Muscle layer of duodenum (tissue), 2 donors: ENCODE data around the gene NUDC.
"Not testable (repeated sequence)": the region's sequence is repeated elsewhere in the genome, so short reads cannot be mapped to it uniquely, and the experiment has no call there.

ENCODE experiments used
- H3K27ac ChIP-seq: one replicate; pipeline ENCODE4 v1.7.0; 2013; ENCODE audit warnings: mild to moderate bottlenecking, low read length
- H3K27me3 ChIP-seq: one replicate; pipeline ENCODE4 v1.7.0; 2013; ENCODE audit warnings: low read depth, mild to moderate bottlenecking, control low read depth, low read length
- H3K36me3 ChIP-seq, 2 donors: one replicate each; pipeline ENCODE4 v1.7.0; 2013; ENCODE audit warnings: low read length in 2 of 2, control low read depth in 1 of 2, mild to moderate bottlenecking in 1 of 2; ENCODE audit not compliant: insufficient read depth in 2 of 2, control insufficient read depth in 1 of 2
- H3K4me1 ChIP-seq, 2 donors: one replicate each; pipeline ENCODE4 v1.7.0; 2013; ENCODE audit warnings: low read length in 2 of 2, mild to moderate bottlenecking in 2 of 2, control low read depth in 1 of 2, moderate library complexity in 1 of 2; ENCODE audit not compliant: insufficient read depth in 2 of 2, control insufficient read depth in 1 of 2
- H3K4me3 ChIP-seq, 2 donors: one replicate each; pipeline ENCODE4 v1.7.0; 2013; ENCODE audit warnings: low read length in 2 of 2, low read depth in 1 of 2, mild to moderate bottlenecking in 1 of 2
- H3K9me3 ChIP-seq, 2 donors: one replicate each; pipeline ENCODE4 v1.7.0; 2013; ENCODE audit warnings: low read length in 2 of 2, control low read depth in 1 of 2, mild to moderate bottlenecking in 1 of 2; ENCODE audit not compliant: control insufficient read depth in 1 of 2
- donor health status: healthy.

The NUDC gene

GRCh38 chr1:26941311-26941710 is 19.8 kb downstream of the NUDC start:
- no peaks in the 10 kb centered on the region for H3K27me3 ChIP-seq
- H3K27ac ChIP-seq = no peak overlapping the region
- no peaks in the 10 kb centered on the region for H3K4me1 ChIP-seq
- no peaks in the 10 kb centered on the region for H3K9me3 ChIP-seq
- no peak overlapping the region for H3K4me3 ChIP-seq
- H3K36me3 ChIP-seq = peaks cover 35 to 62% of the 10 kb centered on the region in 2 donors

DNA sequence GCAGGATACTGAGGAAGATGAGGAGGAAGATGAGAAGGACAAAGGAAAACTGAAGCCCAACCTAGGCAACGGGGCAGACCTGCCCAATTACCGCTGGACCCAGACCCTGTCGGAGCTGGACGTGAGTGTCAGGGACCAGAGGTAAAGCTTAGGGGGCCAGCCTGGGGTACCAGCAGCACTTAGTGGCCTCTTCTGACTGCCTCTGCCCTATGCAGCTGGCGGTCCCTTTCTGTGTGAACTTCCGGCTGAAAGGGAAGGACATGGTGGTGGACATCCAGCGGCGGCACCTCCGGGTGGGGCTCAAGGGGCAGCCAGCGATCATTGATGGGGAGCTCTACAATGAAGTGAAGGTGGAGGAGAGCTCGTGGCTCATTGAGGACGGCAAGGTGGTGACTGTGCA is 21.1 kb downstream of the NUDC start:
- peaks cover 35 to 61% of the 10 kb centered on the region in 2 donors for H3K36me3 ChIP-seq

GRCh38 chr1:26945138-26945537 is 23.6 kb downstream of the NUDC start:
- peaks cover 30 to 60% of the 10 kb centered on the region in 2 donors for H3K36me3 ChIP-seq
- H3K9me3 ChIP-seq = no peaks in the 10 kb centered on the region
- H3K27ac ChIP-seq = no peak overlapping the region
- H3K4me3 ChIP-seq = no peak overlapping the region
- no peaks in the 10 kb centered on the region for H3K27me3 ChIP-seq
- no peaks in the 10 kb centered on the region for H3K4me1 ChIP-seq

More for the DNA sequence above, 21.1 kb downstream of the NUDC start:
- Histone ChIP-seq H3K27me3 (no peaks in the 10 kb centered on the region), H3K4me3 (no peak overlapping the region), H3K27ac (no peak overlapping the region), H3K9me3 (no peaks in the 10 kb centered on the region), H3K4me1 (no peaks in the 10 kb centered on the region)

GRCh38 chr1:26945728-26946127 is 24.2 kb downstream of the NUDC start:
- Histone ChIP-seq H3K4me1 (no peaks in the 10 kb centered on the region), H3K9me3 (no peaks in the 10 kb centered on the region), H3K4me3 (no peak overlapping the region), H3K36me3 (peaks cover 30 to 60% of the 10 kb centered on the region in 2 donors), H3K27ac (no peak overlapping the region), H3K27me3 (no peaks in the 10 kb centered on the region)

DNA sequence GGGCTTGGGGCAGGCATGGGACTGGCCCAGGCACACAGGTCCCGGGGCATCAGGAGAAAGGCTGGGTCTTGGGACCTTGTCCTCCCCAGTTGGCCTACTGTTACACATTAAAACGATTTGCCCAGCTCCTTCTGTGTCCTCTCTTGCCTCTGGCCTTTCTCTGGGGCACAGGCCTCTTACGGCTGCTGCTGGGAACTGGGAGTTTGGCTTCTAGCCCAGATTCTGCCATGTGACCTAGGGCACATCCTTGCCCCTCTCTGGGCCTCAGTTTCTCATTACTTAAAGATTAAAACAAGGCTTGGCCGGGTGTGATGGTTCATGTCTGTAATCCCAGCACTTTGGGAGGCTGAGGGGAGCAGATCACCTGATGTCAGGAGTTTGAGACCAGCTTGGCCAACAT is 24.7 kb downstream of the NUDC start:
- H3K9me3 ChIP-seq = no peaks in the 10 kb centered on the region
- H3K27me3 ChIP-seq = no peaks in the 10 kb centered on the region
- peaks cover 29 to 57% of the 10 kb centered on the region in 2 donors for H3K36me3 ChIP-seq
- no peak overlapping the region for H3K4me3 ChIP-seq
- H3K27ac ChIP-seq = no peak overlapping the region
- no peaks in the 10 kb centered on the region for H3K4me1 ChIP-seq

- not testable (repeated sequence) for H3K27me3 ChIP-seq, H3K27ac ChIP-seq, H3K4me3 ChIP-seq, H3K9me3 ChIP-seq, H3K4me1 ChIP-seq
- peaks cover 6 to 33% of the 10 kb centered on the region in 2 donors for H3K36me3 ChIP-seq
These were observed 27.1 kb downstream of the NUDC start for GRCh38 chr1:26948725-26949057.

GRCh38 chr1:26949266-26949925 is 27.9 kb downstream of the NUDC start:
- Histone ChIP-seq H3K9me3 (no peaks in the 10 kb centered on the region), H3K27ac (no peak overlapping the region), H3K4me3 (no peak overlapping the region), H3K4me1 (no peaks in the 10 kb centered on the region), H3K36me3 (peaks cover 6 to 27% of the 10 kb centered on the region in 2 donors), H3K27me3 (no peaks in the 10 kb centered on the region)

GRCh38 chr1:26949926-26950319 is 28.4 kb downstream of the NUDC start:
- no peak overlapping the region for H3K27ac ChIP-seq
- H3K4me3 ChIP-seq = no peak overlapping the region
- H3K4me1 ChIP-seq = no peaks in the 10 kb centered on the region
- H3K36me3 ChIP-seq = peaks cover 5 to 22% of the 10 kb centered on the region in 2 donors
- H3K27me3 ChIP-seq = no peaks in the 10 kb centered on the region
- no peaks in the 10 kb centered on the region for H3K9me3 ChIP-seq

DNA sequence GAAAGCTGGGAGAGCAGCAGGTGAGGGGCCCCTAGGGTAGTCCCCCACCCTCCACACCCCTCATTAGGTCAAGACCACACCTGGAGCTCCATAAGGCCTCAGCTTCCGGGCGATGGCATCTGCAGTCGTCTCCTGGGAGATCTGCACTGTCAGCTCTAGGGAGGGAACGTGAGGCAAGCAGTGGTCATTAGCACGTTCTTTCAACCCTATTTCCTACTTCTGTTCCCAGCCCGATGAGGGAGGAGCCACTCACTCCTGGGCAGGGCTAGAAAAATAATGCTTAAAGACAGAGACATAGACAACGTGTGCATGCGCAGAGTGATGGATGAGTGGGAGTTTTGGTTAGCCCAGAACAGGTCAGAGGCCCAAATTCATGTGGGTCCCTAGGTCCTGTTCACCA is 29.1 kb downstream of the NUDC start:
- Histone ChIP-seq H3K4me1 (no peaks in the 10 kb centered on the region), H3K27ac (no peak overlapping the region), H3K27me3 (no peaks in the 10 kb centered on the region), H3K4me3 (no peak overlapping the region), H3K36me3 (peaks cover 0 to 16% of the 10 kb centered on the region in 2 donors), H3K9me3 (peaks cover 0 to 4% of the 10 kb centered on the region in 2 donors)

DNA sequence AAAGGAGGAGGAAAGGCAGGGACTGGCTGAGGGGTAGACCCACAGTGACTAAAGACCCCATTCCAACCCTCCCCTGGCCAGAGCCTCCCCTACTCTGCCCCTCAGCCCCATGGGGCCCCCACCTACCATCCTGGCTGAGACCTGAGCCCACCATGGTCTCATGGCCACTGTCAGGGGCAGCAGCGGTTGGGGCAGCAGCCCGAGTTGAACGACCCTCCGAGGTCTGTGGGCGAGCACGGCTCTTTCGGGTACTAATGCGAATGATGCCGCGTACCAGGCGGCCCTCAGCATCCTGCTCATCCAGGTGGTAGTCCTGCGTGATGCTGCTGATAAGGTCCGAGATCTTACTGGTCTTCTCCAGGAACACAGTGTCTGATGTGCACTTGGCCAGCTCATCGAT is 29.7 kb downstream of the NUDC start:
- Histone ChIP-seq H3K36me3 (peaks cover 0 to 9% of the 10 kb centered on the region in 2 donors), H3K4me3 (no peak overlapping the region), H3K4me1 (no peaks in the 10 kb centered on the region), H3K27ac (no peak overlapping the region), H3K27me3 (no peaks in the 10 kb centered on the region), H3K9me3 (peaks cover 3 to 8% of the 10 kb centered on the region in 2 donors)

DNA sequence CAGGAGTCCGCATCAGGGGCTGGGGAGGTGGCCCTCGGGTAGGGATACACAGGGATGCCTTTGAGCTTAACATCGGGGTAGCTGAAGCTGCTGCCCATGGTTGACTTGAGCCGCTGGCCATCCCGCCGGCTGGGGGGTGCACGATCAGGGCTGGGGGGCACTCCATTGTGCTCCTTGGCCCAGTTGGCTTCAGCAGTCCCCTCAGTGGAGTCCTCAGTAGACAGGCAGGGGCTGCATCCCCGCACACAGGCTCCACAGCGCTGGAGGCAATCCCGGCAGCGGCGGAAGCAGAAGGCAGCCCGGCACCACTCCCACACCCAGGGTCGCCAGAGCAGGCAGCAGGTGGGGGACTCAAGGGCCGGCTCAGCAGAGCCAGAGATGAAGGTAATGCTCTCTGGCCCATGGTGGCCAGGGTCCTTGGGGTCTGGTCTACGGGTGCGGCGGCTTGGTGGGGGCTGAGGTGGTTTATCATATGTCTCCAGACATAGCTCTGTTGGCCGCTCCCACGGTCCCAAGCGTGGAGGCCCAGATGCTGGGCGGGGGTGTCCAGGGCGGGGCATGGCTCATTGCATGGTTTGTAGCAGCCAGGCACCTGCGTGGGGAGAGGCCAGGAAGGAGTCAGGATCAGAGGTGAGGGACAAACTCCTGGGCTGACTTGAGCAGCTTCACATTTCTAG is 30.4 kb downstream of the NUDC start:
- H3K4me3 ChIP-seq = no peak overlapping the region
- no peak overlapping the region for H3K27ac ChIP-seq
- H3K27me3 ChIP-seq = peaks cover under 1% of the 10 kb centered on the region
- H3K9me3 ChIP-seq = peaks cover 5 to 11% of the 10 kb centered on the region in 2 donors
- no peaks in the 10 kb centered on the region for H3K4me1 ChIP-seq
- H3K36me3 ChIP-seq = peaks cover 0 to 5% of the 10 kb centered on the region in 2 donors

GRCh38 chr1:26953374-26953773 is 31.8 kb downstream of the NUDC start:
- Histone ChIP-seq H3K27me3 (peaks cover 3% of the 10 kb centered on the region), H3K4me3 (no peak overlapping the region), H3K36me3 (no peaks in the 10 kb centered on the region), H3K27ac (no peak overlapping the region), H3K4me1 (no peaks in the 10 kb centered on the region), H3K9me3 (peaks cover 5 to 11% of the 10 kb centered on the region in 2 donors)
